GM19463 (cell line): Measurements from ENCODE around the gene CD226.
"Not testable (repeated sequence)": the region's sequence is repeated elsewhere in the genome, so short reads cannot be mapped to it uniquely, and the experiment has no call there.

Experiments
- ATAC-seq: cut with Tn5 transposase; IDR thresholded peaks from one replicate; pipeline ENCODE4 v1.9.1; 2021; ENCODE audit warnings: mild to moderate bottlenecking, moderate library complexity; ENCODE audit not compliant: unreplicated experiment

CD226 gene

GRCh38 chr18:69916412-69916811, 31.3 kb downstream of the CD226 start:
- no peak for ATAC-seq

GRCh38 chr18:69908838-69909237, 38.8 kb downstream of the CD226 start:
- ATAC-seq, result no peak

- no peak for ATAC-seq
These were observed 40.9 kb downstream of the CD226 start for GRCh38 chr18:69906765-69907164.

- ATAC-seq, result no peak
These were observed 46.7 kb downstream of the CD226 start for GRCh38 chr18:69900941-69901340.

- not testable (repeated sequence) for ATAC-seq
These were observed 48.3 kb downstream of the CD226 start for GRCh38 chr18:69899154-69899923.

- peak; percentile 54 for ATAC-seq
These were observed 49.3 kb downstream of the CD226 start for GRCh38 chr18:69898241-69898861.

- ATAC-seq, result peak; percentile 44
These were observed 50.1 kb downstream of the CD226 start for GRCh38 chr18:69897397-69898108.

GRCh38 chr18:69895066-69896047, 52.3 kb downstream of the CD226 start:
- ATAC-seq, result no peak

GRCh38 chr18:69894467-69894866, 53.2 kb downstream of the CD226 start:
- no peak for ATAC-seq

GRCh38 chr18:69890558-69890957, 57.1 kb downstream of the CD226 start:
- ATAC-seq, result no peak

GRCh38 chr18:69889009-69889408, 58.7 kb downstream of the CD226 start:
- no peak for ATAC-seq

- ATAC-seq, result no peak
These were observed 60.4 kb downstream of the CD226 start for GRCh38 chr18:69887256-69887655.

GRCh38 chr18:69885841-69886531, 61.7 kb downstream of the CD226 start:
- ATAC-seq, result peak; percentile 84

- ATAC-seq, result no peak
These were observed 62.3 kb downstream of the CD226 start for GRCh38 chr18:69885355-69885754.

GRCh38 chr18:69883781-69884180, 63.9 kb downstream of the CD226 start:
- no peak for ATAC-seq

- peak; percentile 19 for ATAC-seq
These were observed 64.6 kb downstream of the CD226 start for GRCh38 chr18:69882965-69883668.

- ATAC-seq, result no peak
These were observed 67.6 kb downstream of the CD226 start for GRCh38 chr18:69880083-69880482.

- ATAC-seq, result not testable (repeated sequence)
These were observed 68.6 kb downstream of the CD226 start for GRCh38 chr18:69879051-69879450.

GRCh38 chr18:69878213-69878933, 69.3 kb downstream of the CD226 start:
- ATAC-seq, result no peak
